ENCODE results near the gene TCEA3. TPM values are rescaled to one million over a fixed set of nuclear protein-coding genes. Genes with fewer than 3 reads are reported as not detected.

The TCEA3 gene
- total and polyA plus RNA-seq, 2 of the 4 experiments (the other 2 are of a cell fraction), result 3.0 to 6.3 TPM

DNA sequence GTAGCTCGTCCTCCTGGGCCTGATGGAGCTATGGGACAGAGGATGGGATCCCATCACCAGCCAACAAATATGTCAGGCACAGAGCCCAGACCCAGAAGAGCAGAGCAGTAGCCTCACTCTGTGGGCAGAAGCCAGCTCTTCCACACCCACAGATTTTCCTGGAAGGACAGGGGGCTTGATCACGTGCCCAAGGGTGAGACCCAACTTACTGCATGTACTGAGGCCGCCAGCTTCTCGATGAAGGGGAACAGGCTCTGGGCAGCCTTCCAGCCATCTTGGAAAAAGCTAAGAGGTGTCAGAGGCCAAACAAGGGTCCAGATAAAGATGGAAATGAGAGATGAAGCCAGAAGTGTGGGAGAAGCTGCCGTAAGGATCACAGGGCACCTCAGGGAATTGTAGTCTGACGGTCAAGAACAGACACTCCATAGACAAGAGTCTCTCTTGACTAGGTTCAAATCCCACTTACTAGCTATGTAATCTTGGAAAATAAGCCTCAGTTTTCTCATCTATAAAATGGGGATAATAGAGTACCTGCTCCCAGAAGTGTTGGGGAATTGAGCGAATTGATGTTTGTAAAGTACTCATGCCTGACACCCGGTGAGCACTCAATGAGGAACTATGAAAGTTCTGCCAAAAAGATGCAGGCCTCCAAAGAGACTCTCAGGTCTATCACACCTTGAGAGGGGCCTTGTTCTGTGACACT is 17.0 kb upstream of the TCEA3 start:
- H3K36me3 ChIP-seq (ENCODE audit: control insufficient read depth, insufficient read depth, low read length), result peaks cover 34% of the 10 kb centered on the region
- no peak overlapping the region for H3K14ac ChIP-seq (replicated peaks; ENCODE audit: low read depth, low read length)
- ATAC-seq (ENCODE audit: low read depth) (no peak), DNase-seq (no peak)
- H3K18ac ChIP-seq (ENCODE audit: low read depth, low read length), result no peak overlapping the region
- ChIA-PET CTCF (interaction anchor here (0.7 kb wide), 2 partner anchors 64 to 82 kb away, joined by 3 to 5 read pairs; no protein-coding TSS in a partner anchor), POLR2A (ENCODE audit: unreplicated experiment) (interaction anchor here (0.7 kb wide), 1 partner anchor 16 kb away, joined by 3 read pairs; no protein-coding TSS in a partner anchor)
- BruUV-seq (replicated peaks), result no TSS peak
- H4K20me1 ChIP-seq (ENCODE audit: insufficient read depth, low read length), result no peaks in the 10 kb centered on the region
- no peak overlapping the region for H3K27ac ChIP-seq (ENCODE audit: insufficient read depth, low read length)
- in situ Hi-C loops (cut with MboI; ENCODE audit: low sequenced_read_pairs) (no loop called here), dilution Hi-C loops (cut with HindIII; ENCODE audit: low sequenced_read_pairs, unreplicated experiment) (no loop called here), intact Hi-C loops (cut with micrococcal nuclease) (no loop called here)
- no peak overlapping the region for H4K91ac ChIP-seq (ENCODE audit: insufficient read depth, low read depth, low read length)
- H2AFZ ChIP-seq (replicated peaks; ENCODE audit: low read length, poor library complexity), result no peak overlapping the region
- no peak overlapping the region for H2BK20ac ChIP-seq (ENCODE audit: low read depth, low read length)
- H4K8ac ChIP-seq (ENCODE audit: low read depth in 2 of 2, low read length in 2 of 2), result no peak overlapping the region
- no peak overlapping the region for H3K4me3 ChIP-seq (ENCODE audit: insufficient read depth, low read depth, low read length)
- no peaks in the 10 kb centered on the region for H3K9me1 ChIP-seq (ENCODE audit: insufficient read depth, low read length)
- H4K5ac ChIP-seq (ENCODE audit: low read depth, low read length), result no peak overlapping the region
- H3K27me3 ChIP-seq (ENCODE audit: control insufficient read depth, insufficient read depth, low read length), result no peaks in the 10 kb centered on the region
- no peak overlapping the region for H2BK5ac ChIP-seq (ENCODE audit: low read depth, low read length, poor library complexity, severe bottlenecking)
- H3K56ac ChIP-seq (ENCODE audit: extremely low read depth, insufficient read depth, low read length), result no peak overlapping the region
- peaks cover 2% of the 10 kb centered on the region; the same call in 1 of the 2 replicates for H3K4me1 ChIP-seq (ENCODE audit: control insufficient read depth, insufficient read depth, low read length)
- no peak overlapping the region for H3K4ac ChIP-seq (ENCODE audit: low read depth, low read length)
- no peak overlapping the region for H3K4me2 ChIP-seq (ENCODE audit: low read depth, low read length)
- H2AK9ac ChIP-seq (replicated peaks; ENCODE audit: low read depth, low read length, poor library complexity), result no peak overlapping the region
- TF ChIP-seq RCOR1 (IDR thresholded peaks at IDR 0.05; ENCODE audit: insufficient replicate concordance, low read length) (no peak), CHD1 (IDR thresholded peaks at IDR 0.05; ENCODE audit: low read depth, low read length) (no peak), ELK1 (IDR thresholded peaks at IDR 0.05; ENCODE audit: borderline replicate concordance, low read depth, low read length) (no peak), FOS (IDR thresholded peaks at IDR 0.05; ENCODE audit: low read depth, low read length) (no peak), MAZ (IDR thresholded peaks at IDR 0.05; ENCODE audit: borderline replicate concordance, low read depth, low read length) (no peak), BHLHE40 (IDR thresholded peaks at IDR 0.05; ENCODE audit: low read depth, low read length) (no peak), USF2 (IDR thresholded peaks at IDR 0.05; ENCODE audit: low read depth, low read length) (no peak), RAD21 (IDR thresholded peaks at IDR 0.05; ENCODE audit: low read length) (no peak), POLR2A (IDR thresholded peaks at IDR 0.05; ENCODE audit: low read depth, low read length) (no peak), CTCF (conservative IDR thresholded peaks at IDR 0.05; ENCODE audit: low read depth, low read length) (no peak), NFE2L2 (IDR thresholded peaks at IDR 0.05; ENCODE audit: low read depth, low read length) (no peak), SMC3 (IDR thresholded peaks at IDR 0.05; ENCODE audit: low read depth, low read length) (no peak), RFX5 (IDR thresholded peaks at IDR 0.05; ENCODE audit: low read depth, low read length) (no peak)
- H3K23ac ChIP-seq (ENCODE audit: low read depth, low read length), result no peak overlapping the region
- no peak overlapping the region for H2AK5ac ChIP-seq (ENCODE audit: low read depth, low read length)
- no peaks in the 10 kb centered on the region for H3K79me1 ChIP-seq (ENCODE audit: low read depth in 1 of 2, low read length in 2 of 2)
- no peak overlapping the region for H2BK15ac ChIP-seq (ENCODE audit: low read depth, low read length)
- 100% methylated on average over 3 of the region's 8 CpGs; no CpG with 5 or more reads in 1 of the 2 experiments for WGBS, 2 experiments (ENCODE audit: extremely low coverage in 2 of 2, insufficient read length in 1 of 2)
- H3K9ac ChIP-seq (ENCODE audit: low read depth, low read length), result no peak overlapping the region
- H3K9me3 ChIP-seq (ENCODE audit: control insufficient read depth, insufficient read depth, low read length), result no peaks in the 10 kb centered on the region
- H2BK120ac ChIP-seq (ENCODE audit: low read depth, low read length), result no peak overlapping the region

Data from IMR-90 (cell line).